Stimulated activated CD8-positive, alpha-beta memory T cell treated with anti-CD3 and anti-CD28 coated beads, Interleukin-4, amount 100 ng/mL, for 1 hour (primary cell): ENCODE data around the gene SASH3.
A peak's percentile ranks its signal among the peaks of the same experiment; 100 is the strongest.

Experiments
- DNase-seq, 2 donors: peaks; one replicate each; pipeline ENCODE4 v3.0.0-alpha.2; 2020; ENCODE audit warnings: low read depth in 2 of 2, low spot score in 1 of 2

SASH3 gene

GRCh38 chrX:129759576-129760061, 20.1 kb upstream of the SASH3 start:
- DNase-seq: no peak

- DNase-seq: no peak
Observed at GRCh38 chrX:129760155-129760554, 19.6 kb upstream of the SASH3 start.

- no peak for DNase-seq
Observed at GRCh38 chrX:129760981-129761380, 18.8 kb upstream of the SASH3 start.

GRCh38 chrX:129761596-129761995, 18.2 kb upstream of the SASH3 start:
- no peak for DNase-seq

DNA sequence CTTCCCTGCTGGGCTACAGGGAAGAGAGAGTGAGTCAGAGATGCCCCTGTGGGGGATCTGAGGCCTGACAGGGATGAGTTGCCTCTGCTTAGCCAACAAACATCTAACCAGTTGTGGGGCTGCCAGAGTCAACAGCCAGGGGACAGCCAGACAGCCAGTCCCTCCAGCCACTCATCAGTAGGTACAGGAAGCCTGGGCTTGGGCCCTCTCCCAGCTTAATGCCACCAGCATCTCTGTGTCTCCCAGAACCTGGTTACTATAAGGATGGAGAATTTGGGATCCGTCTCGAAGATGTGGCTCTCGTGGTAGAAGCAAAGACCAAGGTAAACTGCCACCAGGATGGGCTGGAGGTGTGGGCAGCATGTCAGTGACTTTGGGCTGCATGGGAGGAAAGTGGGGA, 17.3 kb upstream of the SASH3 start:
- DNase-seq: no peak

GRCh38 chrX:129763666-129764065, 16.1 kb upstream of the SASH3 start:
- DNase-seq: no peak

- no peak for DNase-seq
Observed at GRCh38 chrX:129768186-129768585, 11.6 kb upstream of the SASH3 start.

DNA sequence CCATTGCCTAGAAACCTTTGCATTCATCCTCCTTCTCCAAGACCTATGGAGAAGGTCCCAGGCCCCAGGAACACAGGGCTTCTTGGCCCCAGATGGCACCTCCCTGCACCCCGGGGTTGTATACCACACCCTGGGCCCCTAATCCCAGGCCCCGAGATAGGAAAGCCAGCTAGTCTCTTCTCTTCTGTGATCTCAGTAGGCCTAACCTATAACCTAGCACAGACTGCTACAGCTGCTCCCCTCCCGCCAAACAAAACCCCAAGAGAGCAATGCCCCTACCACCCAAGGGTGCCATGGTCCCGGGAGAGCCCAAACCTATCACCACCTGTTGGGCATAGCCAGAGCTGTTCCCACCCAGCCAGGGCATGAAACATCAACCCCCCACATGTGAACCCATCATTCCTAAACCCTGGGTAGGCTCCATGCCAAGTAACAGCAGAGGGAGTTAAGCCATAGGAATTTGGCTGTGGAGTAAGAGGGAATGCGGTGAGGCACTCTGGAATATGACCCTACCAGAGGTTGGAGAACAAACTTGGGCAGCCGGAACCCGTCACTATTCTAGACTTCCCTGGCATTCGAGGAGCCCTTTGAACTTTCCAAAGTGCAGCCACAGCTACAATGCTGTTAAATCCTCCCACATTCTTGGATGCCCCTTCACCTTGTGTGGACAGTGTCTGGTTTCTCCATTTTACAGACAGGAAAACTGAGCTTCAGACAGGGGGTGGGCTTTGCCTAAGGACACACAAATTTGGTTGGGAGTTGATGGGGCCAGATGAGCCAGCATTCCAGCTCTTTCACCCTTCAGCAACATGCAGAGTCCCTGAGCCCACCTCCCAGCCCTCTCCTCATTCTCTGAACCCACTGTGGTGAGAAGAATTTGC, 10.9 kb upstream of the SASH3 start:
- DNase-seq: no peak

DNA sequence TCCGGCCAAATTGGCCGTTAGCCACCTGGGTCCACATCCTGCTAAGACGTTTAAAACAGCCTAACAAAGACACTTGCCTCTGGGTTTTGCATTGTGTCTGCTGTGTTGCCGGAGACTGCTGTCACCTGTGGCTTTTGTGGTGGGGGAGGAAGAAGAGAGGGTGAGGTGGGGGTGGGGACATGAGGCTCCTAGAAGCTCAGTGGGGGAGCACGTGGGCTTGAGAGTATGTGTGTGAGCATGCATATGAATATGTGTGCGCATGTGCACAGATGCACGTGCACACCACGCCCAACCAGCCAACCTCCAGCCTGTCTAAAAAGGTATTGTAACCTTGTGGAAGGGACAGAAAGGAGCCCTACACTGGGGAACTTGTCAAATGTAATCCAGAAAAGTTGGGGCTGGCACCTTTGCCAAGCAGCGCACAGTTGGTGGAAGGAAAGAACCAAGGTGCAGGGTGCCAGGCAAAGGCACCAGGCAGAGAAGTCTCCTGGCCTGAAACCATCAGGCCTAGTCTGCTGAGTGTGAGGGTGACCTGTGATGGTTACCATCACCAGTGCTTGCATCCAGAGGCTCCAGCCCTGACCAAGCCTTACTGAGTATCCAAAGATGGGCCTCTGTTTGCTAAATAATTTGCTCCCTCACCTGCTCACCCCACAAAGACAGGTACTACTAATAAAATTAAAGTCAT, 10.1 kb upstream of the SASH3 start:
- DNase-seq: peak in 1 of 2 donors; percentile 55

DNA sequence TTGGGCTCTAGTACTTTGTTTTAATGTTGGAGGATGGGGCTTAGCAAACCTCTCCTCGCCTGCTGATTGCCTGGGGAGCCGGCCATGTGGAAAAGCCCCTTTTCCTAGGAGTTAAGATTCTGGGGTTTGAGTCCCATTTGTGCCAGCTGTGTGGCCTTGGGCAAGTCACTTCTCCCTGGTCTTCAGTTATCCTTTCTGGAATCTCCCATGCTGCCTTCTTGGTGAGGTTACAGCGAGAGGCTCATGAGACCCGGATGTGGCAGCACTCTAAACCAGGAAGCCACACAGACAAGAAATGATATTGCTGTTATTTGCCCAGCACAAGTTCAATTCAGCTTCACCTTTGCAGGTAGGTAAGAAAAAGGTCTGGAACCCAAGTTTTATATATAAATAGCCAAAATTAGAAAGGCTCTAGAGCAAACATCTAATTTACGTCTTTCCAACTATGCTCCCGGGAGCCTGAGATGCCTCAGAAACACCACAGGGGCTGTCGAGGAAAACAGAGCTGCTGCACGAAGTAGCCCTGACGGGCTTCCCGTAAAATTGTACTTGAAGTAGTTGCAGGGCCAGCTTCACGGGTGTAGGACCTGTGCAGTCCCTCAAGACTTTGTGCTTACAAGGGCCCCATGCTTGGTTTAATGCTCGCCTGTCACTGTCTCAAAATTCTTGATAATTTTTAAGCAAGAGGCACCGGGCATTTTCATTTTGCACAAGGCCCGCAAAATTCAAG, 8.3 kb upstream of the SASH3 start:
- no peak for DNase-seq

- no peak for DNase-seq
Observed at GRCh38 chrX:129772796-129773431, 6.8 kb upstream of the SASH3 start.

GRCh38 chrX:129773649-129774458, 5.9 kb upstream of the SASH3 start:
- no peak for DNase-seq

- no peak for DNase-seq
Observed at GRCh38 chrX:129777218-129778030, 2.3 kb upstream of the SASH3 start.

- no peak for DNase-seq
Observed at GRCh38 chrX:129779086-129779672, 570 bp upstream of the SASH3 start.

DNA sequence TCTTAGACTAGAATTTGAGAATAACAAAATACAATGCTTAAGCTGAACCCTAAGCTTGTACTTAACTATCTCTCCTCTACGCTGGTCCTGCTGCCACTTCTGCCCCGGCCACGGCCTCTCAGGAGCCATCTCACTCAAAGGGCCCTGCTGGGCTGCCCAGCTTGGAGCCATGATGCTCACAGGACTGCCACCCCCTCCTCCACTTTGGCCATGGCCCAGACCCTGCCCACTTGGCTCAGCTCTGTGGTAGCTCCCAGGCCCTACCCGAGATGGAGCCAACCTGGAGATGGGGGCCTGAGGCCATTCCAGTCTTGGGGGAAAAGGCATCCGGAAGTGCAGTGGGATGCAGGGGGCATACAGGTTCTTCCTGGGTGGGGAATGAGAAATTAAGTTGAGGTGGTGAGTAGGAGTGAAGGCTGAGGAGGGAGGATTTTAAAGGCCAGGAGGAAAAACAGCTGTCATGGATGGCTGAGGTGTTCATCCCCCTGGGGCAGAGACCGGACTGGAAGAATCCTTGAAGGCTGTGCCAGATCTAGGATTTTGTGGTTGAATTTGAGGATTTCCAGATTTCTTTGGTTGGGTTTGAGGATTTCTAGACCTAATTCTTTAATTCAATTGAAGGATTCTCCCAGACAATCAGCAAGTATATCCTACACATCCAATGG, 824 bp downstream of the SASH3 start:
- no peak for DNase-seq

DNA sequence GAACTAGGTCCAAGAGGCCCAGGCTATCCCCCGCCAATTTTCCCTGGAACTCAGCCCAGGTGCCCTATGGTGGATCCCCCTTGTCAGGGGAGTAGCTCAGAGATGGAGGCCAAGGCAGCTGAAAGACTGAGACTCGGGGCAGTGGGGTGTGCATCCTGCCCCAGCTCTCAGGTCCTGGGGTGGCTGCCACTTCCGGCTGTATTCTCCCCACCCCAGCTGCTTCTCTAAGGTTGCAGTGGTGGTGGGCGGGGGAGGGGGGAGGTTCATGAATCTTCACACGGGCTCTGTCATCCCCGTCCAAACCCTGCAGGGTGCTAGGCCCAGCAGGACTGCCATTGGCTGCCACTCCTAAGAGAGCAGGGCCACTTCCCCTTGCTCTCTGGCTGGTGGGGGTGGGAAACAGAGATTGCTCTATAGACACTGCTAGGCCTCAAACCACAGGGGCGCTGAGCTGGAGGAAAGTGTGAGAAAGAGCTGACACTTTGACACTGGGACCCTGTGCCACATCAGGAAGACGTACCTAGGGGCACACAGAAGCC, 1.5 kb downstream of the SASH3 start:
- peak; percentile 44 to 56 for DNase-seq

DNA sequence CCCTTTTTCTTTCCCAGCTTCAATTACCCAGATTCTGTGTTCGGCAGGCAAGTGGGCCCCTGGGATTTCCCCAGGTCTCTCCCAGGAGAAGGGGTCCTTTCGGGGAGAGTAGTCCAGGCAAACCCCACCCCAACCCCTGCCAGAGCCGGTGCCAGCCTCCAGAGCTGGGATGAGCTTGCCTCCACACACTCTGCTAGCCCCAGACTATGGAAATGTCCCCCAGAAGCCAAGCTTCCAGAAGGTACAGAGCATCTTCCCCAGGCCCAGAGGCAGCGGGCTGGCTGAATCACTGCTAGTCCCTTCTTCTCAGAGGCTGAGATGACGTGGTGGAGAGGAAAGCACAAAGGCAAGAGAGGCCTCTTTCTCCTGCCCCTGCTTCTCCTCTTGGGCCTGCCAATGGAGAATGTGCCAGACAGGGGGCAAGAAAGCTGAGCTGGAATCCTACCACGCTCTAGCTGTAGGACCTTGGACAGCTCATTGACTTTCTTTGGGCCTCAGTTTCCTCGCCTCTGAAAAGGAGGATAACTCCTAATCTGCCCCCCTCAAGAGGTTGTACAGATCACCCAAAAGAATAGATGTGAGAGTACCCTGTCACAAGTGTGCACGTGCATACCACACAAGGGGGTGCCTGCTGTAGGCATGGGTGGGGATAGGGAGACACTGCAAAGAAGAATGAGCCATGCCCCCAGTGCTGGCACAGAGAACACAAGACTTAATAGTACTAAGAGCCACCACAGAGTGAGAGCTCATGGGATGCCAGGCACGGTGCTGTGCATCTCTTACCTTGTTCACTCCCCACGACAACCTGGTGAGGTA, 2.1 kb downstream of the SASH3 start:
- no peak for DNase-seq
